Activated B cell treated with CpG ODN at 0.5 μM for 24 hours (primary cell): ENCODE results near the gene HS6ST3. TPM values are rescaled to one million over a fixed set of nuclear protein-coding genes. Genes with fewer than 3 reads are reported as not detected.

Source experiments
- ATAC-seq: fragments of 200-7000 bp; cut with Tn5 transposase; one replicate; pipeline ENCODE4 v1.10.0; 2021; ENCODE audit warnings: low read depth, mild to moderate bottlenecking, moderate library complexity
- CTCF ChIA-PET: fragments of 350-600 bp; sonication (Branson Sonifier 250); formaldehyde crosslinking; loops from one replicate; lab custom pipeline; 2021; ENCODE audit warnings: antibody characterized with exemption; lab: Charles Lee
- POLR2A ChIA-PET: fragments of 350-600 bp; sonication (Branson Sonifier 250); formaldehyde crosslinking; loops from one replicate; lab custom pipeline; 2021; ENCODE audit warnings: antibody characterized with exemption; lab: Charles Lee
- DNase-seq: peaks from one replicate; pipeline ENCODE4 v3.0.0; 2022
- H3K27ac Mint-ChIP-seq: one replicate; pipeline ENCODE4 v1.8.0; 2020; ENCODE audit warnings: mixed read lengths
- H3K27me3 Mint-ChIP-seq: one replicate; pipeline ENCODE4 v1.8.0; 2021; ENCODE audit warnings: mixed read lengths
- H3K36me3 Mint-ChIP-seq: one replicate; pipeline ENCODE4 v1.8.0; 2021; ENCODE audit warnings: low read depth, mixed read lengths
- H3K4me1 Mint-ChIP-seq: one replicate; pipeline ENCODE4 v1.8.0; 2021; ENCODE audit warnings: mixed read lengths
- H3K4me3 Mint-ChIP-seq: one replicate; pipeline ENCODE4 v1.8.0; 2020; ENCODE audit warnings: mild to moderate bottlenecking, mixed read lengths
- H3K9me3 Mint-ChIP-seq: one replicate; pipeline ENCODE4 v1.8.0; 2020; ENCODE audit warnings: mixed read lengths
- CTCF ChIP-seq: fragments of 200-600 bp; IDR thresholded peaks from one replicate; pipeline ENCODE4 v1.8.0; 2022; ENCODE audit warnings: antibody characterized with exemption, mild to moderate bottlenecking
- intact Hi-C: fragments of 100-400 bp; cut with micrococcal nuclease; formaldehyde crosslinking; loops from one replicate; pipeline ENCODE4 v1.15.1; 2024
- total RNA-seq: library from RNA; stranded (reverse); gene quantifications from 2 replicates; pipeline ENCODE4 v1.2.3, GENCODE V29; 2022

The HS6ST3 gene
- total RNA-seq, 1 donor from 2014 or later: not detected

GRCh38 chr13:96454466-96454865, 364.6 kb downstream of the HS6ST3 start:
- ATAC-seq (no peak), DNase-seq (no peak)
- no peak for TF ChIP-seq CTCF
- Mint-ChIP-seq H3K27ac (no peak overlapping the region), H3K36me3 (no peaks in the 10 kb centered on the region), H3K9me3 (peaks cover 5% of the 10 kb centered on the region), H3K4me1 (no peaks in the 10 kb centered on the region), H3K4me3 (no peak overlapping the region), H3K27me3 (no peaks in the 10 kb centered on the region)
- ChIA-PET CTCF (no interaction called here), POLR2A (no interaction called here)
- intact Hi-C loops: no loop called here

DNA sequence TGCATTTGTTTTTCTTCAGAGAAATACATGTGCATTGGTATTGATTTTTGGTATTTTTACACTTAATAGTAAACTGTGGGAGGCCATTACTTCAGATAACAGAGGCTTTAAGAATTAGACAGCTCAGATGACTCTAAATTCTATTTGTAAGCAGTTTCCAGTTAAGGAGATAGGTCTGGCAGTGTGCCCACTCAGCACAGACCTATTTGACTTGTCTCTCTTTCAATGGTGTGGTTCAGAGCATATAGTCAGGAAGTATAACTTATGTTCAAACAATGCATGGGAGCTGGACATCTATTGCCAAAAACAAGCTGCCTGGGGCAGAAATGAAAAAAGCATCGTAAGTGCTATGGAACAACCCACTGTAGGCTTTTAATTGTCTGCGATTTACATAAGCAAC, 370.7 kb downstream of the HS6ST3 start:
- Mint-ChIP-seq H3K9me3 (peaks cover 8% of the 10 kb centered on the region), H3K36me3 (no peaks in the 10 kb centered on the region), H3K4me1 (no peaks in the 10 kb centered on the region), H3K27me3 (no peaks in the 10 kb centered on the region), H3K4me3 (no peak overlapping the region), H3K27ac (no peak overlapping the region)
- TF ChIP-seq CTCF: no peak
- intact Hi-C loops: no loop called here
- CTCF ChIA-PET: no interaction called here
- no peak for DNase-seq
- POLR2A ChIA-PET: no interaction called here
- ATAC-seq: no peak

DNA sequence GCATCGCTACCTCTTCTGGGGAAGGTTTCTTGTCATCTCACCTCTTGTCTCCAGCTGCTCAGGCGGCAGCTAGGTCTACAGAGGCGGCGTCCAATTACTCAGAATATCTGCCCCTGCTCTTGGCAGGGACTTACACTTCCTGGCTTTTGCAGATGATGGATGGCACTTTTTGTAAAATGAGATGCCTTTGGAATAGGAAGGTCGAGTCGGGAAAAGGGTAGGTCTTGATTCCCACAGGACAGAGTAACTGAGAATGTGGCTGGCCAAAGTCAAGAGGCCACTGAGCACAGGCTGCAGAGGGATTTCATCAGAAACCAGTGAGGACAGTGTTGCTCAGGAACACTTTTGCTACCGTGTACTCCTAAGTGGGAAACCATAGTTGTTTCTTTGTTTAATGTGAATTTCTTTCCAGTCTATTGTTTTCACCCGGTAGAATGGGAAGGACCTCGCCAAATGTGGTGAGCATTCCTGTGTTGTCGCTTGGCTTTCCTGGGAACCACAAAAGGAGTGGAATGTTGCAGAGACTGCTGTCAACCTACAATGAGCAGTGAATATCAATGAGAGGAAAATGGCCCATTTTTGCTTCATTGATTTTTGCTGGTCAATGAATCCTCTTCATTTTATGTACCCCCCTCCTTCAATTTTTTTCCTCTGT, 383.7 kb downstream of the HS6ST3 start:
- ChIA-PET POLR2A (no interaction called here), CTCF (no interaction called here)
- Mint-ChIP-seq H3K27me3 (no peaks in the 10 kb centered on the region), H3K9me3 (peaks cover 5% of the 10 kb centered on the region), H3K27ac (no peak overlapping the region), H3K4me1 (no peaks in the 10 kb centered on the region), H3K4me3 (no peak overlapping the region), H3K36me3 (no peaks in the 10 kb centered on the region)
- TF ChIP-seq CTCF: no peak
- intact Hi-C loops: no loop called here
- DNase-seq: no peak
- no peak for ATAC-seq

GRCh38 chr13:96474181-96474557, 384.3 kb downstream of the HS6ST3 start:
- ChIA-PET CTCF (no interaction called here), POLR2A (no interaction called here)
- DNase-seq: no peak
- no peak overlapping the region for H3K4me3 Mint-ChIP-seq
- H3K27me3 Mint-ChIP-seq: no peaks in the 10 kb centered on the region
- H3K27ac Mint-ChIP-seq: no peak overlapping the region
- no peak for ATAC-seq
- peaks cover 5% of the 10 kb centered on the region for H3K9me3 Mint-ChIP-seq
- intact Hi-C loops: no loop called here
- H3K4me1 Mint-ChIP-seq: no peaks in the 10 kb centered on the region
- H3K36me3 Mint-ChIP-seq: no peaks in the 10 kb centered on the region
- TF ChIP-seq CTCF: no peak

- CTCF ChIA-PET: no interaction called here
- Mint-ChIP-seq H3K27me3 (no peaks in the 10 kb centered on the region), H3K9me3 (peaks cover 2% of the 10 kb centered on the region), H3K36me3 (no peaks in the 10 kb centered on the region), H3K27ac (no peak overlapping the region), H3K4me1 (no peaks in the 10 kb centered on the region), H3K4me3 (no peak overlapping the region)
- DNase-seq (no peak), ATAC-seq (no peak)
- POLR2A ChIA-PET: no interaction called here
- intact Hi-C loops: no loop called here
- no peak for TF ChIP-seq CTCF
Measured at GRCh38 chr13:96475103-96475502, 385.2 kb downstream of the HS6ST3 start.
